Peyer's patch (tissue), 4 donors: Measurements from ENCODE around the gene ITPRIP. TPM values are rescaled to one million over a fixed set of nuclear protein-coding genes. Genes with fewer than 3 reads are reported as not detected.

Experiments
- DNase-seq, 3 donors: peaks; one replicate each; pipeline ENCODE4 v3.0.0-alpha.2; 2017 to 2019
- H3K27ac ChIP-seq, 4 donors: fragments of 200-600 bp; sonication (generic); one replicate each; pipeline ENCODE4 v1.5.1; 2016 to 2019
- H3K27me3 ChIP-seq, 2 donors: fragments of 200-600 bp; sonication (generic); one replicate each; pipeline ENCODE4 v1.5.1; 2019
- H3K36me3 ChIP-seq, 3 donors: fragments of 200-600 bp; sonication (generic); one replicate each; pipeline ENCODE4 v1.5.1; 2016 to 2019
- H3K4me1 ChIP-seq, 4 donors: fragments of 200-600 bp; sonication (generic); one replicate each; pipeline ENCODE4 v1.5.1; 2016 to 2019
- H3K4me3 ChIP-seq, 4 donors: fragments of 200-600 bp; sonication (generic); 1 replicate in 3 of 4; 2 replicates in 1 of 4; pipeline ENCODE4 v1.5.1; 2016 to 2019; ENCODE audit warnings: mild to moderate bottlenecking in 1 of 4
- H3K9me3 ChIP-seq, 4 donors: fragments of 200-600 bp; sonication (generic); one replicate each; pipeline ENCODE4 v1.5.1; 2016 to 2019; ENCODE audit warnings: mild to moderate bottlenecking in 1 of 4
- CTCF ChIP-seq, 6 experiments: fragments of 450-650 bp in 4 of 6; fragments of 200-600 bp in 2 of 6; sonication (generic) in 1 of 6; IDR thresholded peaks; one replicate each; pipeline ENCODE4 v1.5.1; 2017 to 2019; ENCODE audit warnings: antibody characterized with exemption in 6 of 6, mild to moderate bottlenecking in 3 of 6, moderate library complexity in 1 of 6
- POLR2A ChIP-seq, 2 donors: fragments of 450-650 bp; IDR thresholded peaks; one replicate each; pipeline ENCODE4 v1.5.1; 2017; ENCODE audit warnings: antibody characterized with exemption in 2 of 2, mild to moderate bottlenecking in 2 of 2, moderate library complexity in 2 of 2
- total RNA-seq, 4 donors: library from RNA; depleted of rRNA; stranded (reverse); fragments of >200 nt; gene quantifications; one replicate each; pipeline ENCODE4 v1.1.0, GENCODE V29; 2016

The ITPRIP gene
- total RNA-seq, 4 donors from 2014 or later, result 2.8 to 9.9 (median 7.7) TPM

GRCh38 chr10:104304356-104304745, 33.9 kb downstream of the ITPRIP start:
- TF ChIP-seq POLR2A (IDR thresholded peaks at IDR 0.05) (no peak), CTCF (IDR thresholded peaks at IDR 0.05) (no peak)
- peaks cover 0 to 13% (median 3%) of the 10 kb centered on the region in 4 donors for H3K4me1 ChIP-seq
- H3K36me3 ChIP-seq, result no peaks in the 10 kb centered on the region
- no peak for DNase-seq
- no peaks in the 10 kb centered on the region for H3K27me3 ChIP-seq
- no peak overlapping the region for H3K4me3 ChIP-seq
- no peak overlapping the region for H3K27ac ChIP-seq
- H3K9me3 ChIP-seq, result no peaks in the 10 kb centered on the region

- H3K36me3 ChIP-seq, result no peaks in the 10 kb centered on the region
- no peak overlapping the region for H3K4me3 ChIP-seq
- no peak for DNase-seq
- H3K27ac ChIP-seq, result no peak overlapping the region
- TF ChIP-seq POLR2A (IDR thresholded peaks at IDR 0.05) (no peak), CTCF (IDR thresholded peaks at IDR 0.05) (no peak)
- H3K4me1 ChIP-seq, result peaks cover 0 to 13% (median 3%) of the 10 kb centered on the region in 4 donors
- H3K27me3 ChIP-seq, result no peaks in the 10 kb centered on the region
- H3K9me3 ChIP-seq, result no peaks in the 10 kb centered on the region
Measured at GRCh38 chr10:104303594-104304355, 34.5 kb downstream of the ITPRIP start.

DNA sequence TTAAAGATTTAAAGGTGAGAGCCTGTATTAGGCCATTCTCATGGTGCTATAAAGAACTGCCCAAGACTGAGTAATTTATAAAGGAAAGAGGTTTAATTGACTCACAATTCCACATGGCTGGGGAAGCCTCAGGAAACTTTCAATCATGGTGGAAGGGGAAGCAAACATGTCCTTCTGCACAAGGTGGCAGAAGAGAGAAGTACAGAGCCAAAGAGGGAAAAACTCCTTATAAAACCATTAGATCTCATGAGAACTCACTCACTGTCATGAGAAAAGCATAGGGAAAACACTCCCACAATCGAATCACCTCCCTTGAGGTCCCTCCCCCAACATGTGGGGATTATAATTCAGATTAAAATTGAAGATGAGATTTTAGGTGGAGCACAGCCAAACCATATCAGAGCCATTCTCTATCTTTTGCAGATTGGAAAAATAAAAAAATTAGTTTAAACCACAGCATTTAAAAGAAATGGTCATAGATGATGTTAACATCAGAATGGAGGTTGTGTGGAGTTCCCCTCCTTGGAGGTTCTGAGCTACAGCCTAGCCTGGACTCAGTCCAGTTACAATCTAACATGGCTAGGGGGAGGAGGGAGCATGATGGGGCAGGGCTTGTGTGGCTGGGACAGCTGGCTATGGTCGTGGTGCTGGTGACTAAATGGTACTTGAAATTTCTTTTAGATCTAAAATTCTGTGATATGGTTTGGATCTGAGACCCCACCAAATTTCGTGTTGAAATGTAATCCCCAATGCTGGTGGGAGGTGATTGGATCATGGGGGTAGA, 36.2 kb downstream of the ITPRIP start:
- H3K36me3 ChIP-seq, result no peaks in the 10 kb centered on the region
- DNase-seq, result no peak
- H3K27ac ChIP-seq, result peak overlapping the region in 1 of 4 donors; percentile 81
- no peaks in the 10 kb centered on the region for H3K9me3 ChIP-seq
- H3K4me3 ChIP-seq, result no peak overlapping the region
- H3K4me1 ChIP-seq, result peaks cover 0 to 13% (median 3%) of the 10 kb centered on the region in 4 donors
- no peak for TF ChIP-seq POLR2A (IDR thresholded peaks at IDR 0.05)
- H3K27me3 ChIP-seq, result no peaks in the 10 kb centered on the region

DNA sequence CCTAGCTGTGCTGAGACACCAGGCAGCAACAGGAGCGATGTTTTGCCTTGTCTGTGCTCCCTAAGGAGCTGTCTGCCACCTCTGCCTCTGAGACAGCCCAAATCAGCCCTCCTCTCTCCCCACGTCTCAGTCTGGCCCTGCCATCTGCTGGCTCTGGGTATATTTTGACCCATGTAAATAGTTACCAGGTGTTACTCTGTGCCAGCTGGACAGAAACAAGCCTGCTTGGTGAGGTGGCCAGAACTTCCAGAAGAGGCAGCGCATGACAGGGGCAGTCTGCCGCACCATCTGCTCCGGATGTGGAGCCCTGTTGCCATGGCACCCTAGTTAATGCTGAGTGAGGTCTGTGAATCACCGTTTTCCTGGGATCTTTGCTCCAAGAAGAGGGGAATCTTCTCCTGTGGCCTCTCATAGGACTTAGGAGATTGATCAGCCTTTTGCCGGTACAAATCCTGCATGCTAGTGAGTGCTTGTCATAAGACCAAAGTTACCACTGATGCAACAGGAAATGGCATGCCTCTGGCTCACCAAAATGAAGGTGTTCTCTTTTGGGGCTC, 37.5 kb downstream of the ITPRIP start:
- Histone ChIP-seq H3K9me3 (no peaks in the 10 kb centered on the region), H3K27me3 (no peaks in the 10 kb centered on the region), H3K4me1 (peaks cover 0 to 13% (median 3%) of the 10 kb centered on the region in 4 donors), H3K36me3 (no peaks in the 10 kb centered on the region), H3K4me3 (no peak overlapping the region), H3K27ac (peak overlapping the region in 3 of 4 donors; percentile 34 to 81 (median 79))
- peak in 1 of 3 donors; percentile 72 for DNase-seq
- TF ChIP-seq CTCF (IDR thresholded peaks at IDR 0.05), result no peak
- TF ChIP-seq POLR2A (IDR thresholded peaks at IDR 0.05), result no peak

DNA sequence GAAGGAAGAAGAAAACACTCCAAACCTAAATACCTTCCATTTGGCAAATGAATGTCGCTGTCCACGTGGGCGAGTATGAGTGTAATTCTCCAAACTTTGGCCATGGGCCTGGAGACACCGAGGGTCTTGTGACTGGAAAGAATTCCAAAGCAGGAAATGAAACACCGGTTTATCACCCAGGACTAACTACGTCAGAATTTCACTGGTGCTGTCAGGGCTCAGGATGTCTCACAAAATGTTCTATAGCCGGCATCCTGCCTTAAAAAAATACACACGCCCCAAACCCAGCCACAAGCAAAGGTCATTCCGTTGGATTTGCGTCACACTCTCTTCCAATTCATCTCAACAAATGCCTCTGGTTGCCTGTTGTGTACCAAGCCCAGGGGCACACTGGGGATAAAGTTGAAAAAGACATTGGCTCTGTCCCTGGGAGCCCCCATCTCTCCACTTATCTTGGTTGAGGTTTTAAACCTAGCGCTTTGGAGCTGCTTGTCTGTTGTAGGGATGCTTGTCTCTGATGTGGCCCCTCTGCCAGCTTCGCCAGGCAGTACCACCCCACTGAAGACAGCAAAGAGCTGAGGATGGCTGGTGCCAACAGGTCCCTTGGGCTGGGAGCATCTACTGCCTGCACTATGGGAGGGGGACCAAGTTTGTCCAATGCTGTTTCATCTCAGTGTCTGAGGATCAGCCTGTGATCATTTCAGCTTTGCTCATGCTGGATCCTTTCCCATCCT, 38.1 kb downstream of the ITPRIP start:
- H3K4me3 ChIP-seq, result no peak overlapping the region
- no peak for DNase-seq
- H3K27me3 ChIP-seq, result no peaks in the 10 kb centered on the region
- H3K27ac ChIP-seq, result peak overlapping the region in 3 of 4 donors; percentile 39 to 81 (median 79)
- H3K4me1 ChIP-seq, result peaks cover 0 to 13% (median 0%) of the 10 kb centered on the region in 4 donors
- H3K9me3 ChIP-seq, result no peaks in the 10 kb centered on the region
- no peak for TF ChIP-seq POLR2A (IDR thresholded peaks at IDR 0.05)
- TF ChIP-seq CTCF (IDR thresholded peaks at IDR 0.05), result no peak
- H3K36me3 ChIP-seq, result no peaks in the 10 kb centered on the region
